ENCODE results near the gene TRIM31. TPM values are rescaled to one million over a fixed set of nuclear protein-coding genes. Genes with fewer than 3 reads are reported as not detected.

Gene TRIM31
- total RNA-seq, 2 donors from 2014 or later = not detected

DNA sequence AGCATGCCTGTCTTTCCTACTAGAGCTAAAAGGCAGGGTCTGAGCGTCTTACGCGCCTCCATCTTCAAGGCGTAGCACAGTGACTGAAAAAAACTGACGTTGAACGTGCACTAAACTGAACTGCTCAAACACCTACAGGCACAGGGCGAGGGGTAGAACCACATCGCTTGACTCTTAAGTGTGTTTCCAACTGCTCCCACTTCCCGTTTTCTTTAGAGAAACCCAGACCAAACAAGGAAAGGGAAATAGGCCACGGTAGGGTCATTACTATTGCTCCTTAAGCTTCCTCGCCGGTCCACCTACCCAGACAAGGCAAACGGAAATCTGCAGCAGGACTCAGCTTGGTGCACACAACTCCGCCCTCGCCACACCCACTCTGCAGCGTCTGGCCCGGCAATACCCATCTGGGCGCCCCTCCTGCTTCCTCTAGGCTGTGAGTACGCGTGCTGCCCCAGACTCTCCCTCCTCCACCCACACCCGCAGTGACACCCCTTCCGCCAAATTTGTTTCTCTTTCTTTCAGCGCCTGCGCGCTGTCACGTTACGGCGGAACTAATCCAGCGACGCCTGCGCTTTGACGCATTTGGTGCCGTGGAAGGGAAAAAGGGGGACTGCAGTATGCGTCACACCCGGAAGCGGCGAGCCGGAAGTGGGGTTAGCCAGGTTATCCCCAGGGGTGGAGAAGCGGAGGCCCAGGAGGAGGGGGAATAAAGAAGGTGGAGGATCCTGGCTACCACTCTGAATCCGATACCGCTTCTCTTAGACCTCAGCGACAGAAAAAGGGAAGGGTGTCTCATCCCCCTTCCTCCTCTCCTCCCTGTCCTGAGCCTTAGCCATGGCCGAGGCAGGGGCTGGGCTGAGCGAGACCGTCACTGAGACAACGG, 46.1 kb downstream of the TRIM31 start, which contains the start of gene PPP1R11:
TSS of gene PPP1R11 (plus strand) at position 622 of the 883 bp plus-strand sequence. CDS start at position 835, 213 bp downstream.
- Histone ChIP-seq H3K36me3 (ENCODE audit: control insufficient read depth, insufficient read depth, low read length) (peaks cover 15% of the 10 kb centered on the region), H3K27me3 (ENCODE audit: control insufficient read depth, insufficient read depth, low read length, poor library complexity, severe bottlenecking) (peaks cover 24% of the 10 kb centered on the region), H3K9me3 (ENCODE audit: control insufficient read depth, low read length) (no peaks in the 10 kb centered on the region), H3K4me3 (ENCODE audit: low read length) (peak within 1 kb of the TSS; percentile 89), H3K4me1 (ENCODE audit: control insufficient read depth, insufficient read depth, low read length) (no peaks in the 10 kb centered on the region), H3K9ac (ENCODE audit: extremely low read depth, low read length, poor library complexity, severe bottlenecking) (peak within 1 kb of the TSS; percentile 45), H3K27ac (ENCODE audit: low read depth, low read length) (peak within 1 kb of the TSS; percentile 90)
- Mint-ChIP-seq H3K9me3 (no peaks in the 10 kb centered on the region), H3K27ac (peak within 1 kb of the TSS; percentile 97), H3K4me3 (peak within 1 kb of the TSS; percentile 80), H3K36me3 (ENCODE audit: low read depth) (peaks cover 12% of the 10 kb centered on the region), H3K27me3 (ENCODE audit: insufficient read depth) (peaks cover 26% of the 10 kb centered on the region), H3K4me1 (peaks cover 17% of the 10 kb centered on the region)
- peak; percentile 99 for DNase-seq
- WGBS, 2 experiments (ENCODE audit: insufficient coverage in 1 of 2, insufficient read length in 1 of 2) = 2 to 5% methylated on average over 17 to 46 of the region's 46 CpGs
- TF ChIP-seq, protein P1, sequence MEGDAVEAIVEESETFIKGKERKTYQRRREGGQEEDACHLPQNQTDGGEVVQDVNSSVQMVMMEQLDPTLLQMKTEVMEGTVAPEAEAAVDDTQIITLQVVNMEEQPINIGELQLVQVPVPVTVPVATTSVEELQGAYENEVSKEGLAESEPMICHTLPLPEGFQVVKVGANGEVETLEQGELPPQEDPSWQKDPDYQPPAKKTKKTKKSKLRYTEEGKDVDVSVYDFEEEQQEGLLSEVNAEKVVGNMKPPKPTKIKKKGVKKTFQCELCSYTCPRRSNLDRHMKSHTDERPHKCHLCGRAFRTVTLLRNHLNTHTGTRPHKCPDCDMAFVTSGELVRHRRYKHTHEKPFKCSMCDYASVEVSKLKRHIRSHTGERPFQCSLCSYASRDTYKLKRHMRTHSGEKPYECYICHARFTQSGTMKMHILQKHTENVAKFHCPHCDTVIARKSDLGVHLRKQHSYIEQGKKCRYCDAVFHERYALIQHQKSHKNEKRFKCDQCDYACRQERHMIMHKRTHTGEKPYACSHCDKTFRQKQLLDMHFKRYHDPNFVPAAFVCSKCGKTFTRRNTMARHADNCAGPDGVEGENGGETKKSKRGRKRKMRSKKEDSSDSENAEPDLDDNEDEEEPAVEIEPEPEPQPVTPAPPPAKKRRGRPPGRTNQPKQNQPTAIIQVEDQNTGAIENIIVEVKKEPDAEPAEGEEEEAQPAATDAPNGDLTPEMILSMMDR (conservative IDR thresholded peaks at IDR 0.05) = no peak

DNA sequence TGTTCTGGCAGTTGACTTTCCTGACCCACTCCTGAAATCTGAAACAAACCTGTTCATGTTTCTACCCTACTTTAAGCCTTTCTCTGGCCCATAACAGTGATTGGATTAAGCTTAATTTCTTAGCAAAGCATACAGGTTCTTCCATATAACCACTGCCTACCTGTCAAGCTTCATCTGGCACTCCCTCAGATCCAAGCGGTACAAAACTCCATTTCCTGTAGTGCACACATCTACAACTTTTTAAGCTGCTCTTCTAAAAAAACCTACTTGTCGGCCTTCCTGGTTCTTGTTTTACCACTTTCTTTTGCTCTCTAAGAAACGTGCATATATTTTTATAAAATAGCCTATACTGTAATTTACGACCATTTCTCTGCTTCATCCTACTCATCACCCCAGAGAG, 46.8 kb downstream of the TRIM31 start:
- peaks cover 13% of the 10 kb centered on the region for H3K4me1 Mint-ChIP-seq
- peak overlapping the region; percentile 29 for H3K9ac ChIP-seq (ENCODE audit: extremely low read depth, low read length, poor library complexity, severe bottlenecking)
- TF ChIP-seq, protein P1 (conservative IDR thresholded peaks at IDR 0.05) = no peak
- H3K27ac ChIP-seq (ENCODE audit: low read depth, low read length) = peak overlapping the region; percentile 86
- peak overlapping the region; percentile 80 for H3K4me3 Mint-ChIP-seq
- DNase-seq = no peak
- WGBS, 2 experiments (ENCODE audit: insufficient coverage in 1 of 2, insufficient read length in 1 of 2) = 45 to 65% methylated on average over 2 to 4 of the region's 4 CpGs
- H3K36me3 Mint-ChIP-seq (ENCODE audit: low read depth) = peaks cover 12% of the 10 kb centered on the region
- peaks cover 20% of the 10 kb centered on the region for H3K27me3 Mint-ChIP-seq (ENCODE audit: insufficient read depth)
- H3K27me3 ChIP-seq (ENCODE audit: control insufficient read depth, insufficient read depth, low read length, poor library complexity, severe bottlenecking) = peaks cover 16% of the 10 kb centered on the region
- H3K4me3 ChIP-seq (ENCODE audit: low read length) = peak overlapping the region; percentile 89
- H3K4me1 ChIP-seq (ENCODE audit: control insufficient read depth, insufficient read depth, low read length) = no peaks in the 10 kb centered on the region
- peaks cover 15% of the 10 kb centered on the region for H3K36me3 ChIP-seq (ENCODE audit: control insufficient read depth, insufficient read depth, low read length)
- H3K9me3 Mint-ChIP-seq = no peaks in the 10 kb centered on the region
- peak overlapping the region; percentile 97 for H3K27ac Mint-ChIP-seq
- no peaks in the 10 kb centered on the region for H3K9me3 ChIP-seq (ENCODE audit: control insufficient read depth, low read length)

DNA sequence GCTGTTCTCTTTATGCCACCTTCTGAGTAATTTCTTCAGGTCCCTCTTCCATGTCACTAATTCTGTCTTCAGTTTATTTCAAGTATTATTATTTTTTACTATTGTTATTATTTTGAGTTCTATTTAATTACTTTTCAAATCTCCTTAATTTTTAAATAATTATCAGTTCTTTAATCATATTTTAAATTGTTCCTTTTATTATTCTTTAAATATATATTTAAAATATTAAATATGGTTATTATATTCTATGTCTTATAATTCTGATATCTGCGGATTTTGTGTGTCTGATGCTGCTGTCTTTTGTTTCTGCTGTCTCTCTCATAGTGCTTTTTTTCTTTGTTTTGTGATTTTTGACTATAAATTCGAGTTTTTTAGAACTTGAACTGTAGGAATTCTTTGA, 49.6 kb downstream of the TRIM31 start:
- Mint-ChIP-seq H3K27ac (no peak overlapping the region), H3K4me3 (no peak overlapping the region), H3K9me3 (no peaks in the 10 kb centered on the region), H3K27me3 (ENCODE audit: insufficient read depth) (no peaks in the 10 kb centered on the region), H3K4me1 (peaks cover 18% of the 10 kb centered on the region), H3K36me3 (ENCODE audit: low read depth) (peaks cover 11% of the 10 kb centered on the region)
- H3K36me3 ChIP-seq (ENCODE audit: control insufficient read depth, insufficient read depth, low read length) = peaks cover 9% of the 10 kb centered on the region
- H3K4me3 ChIP-seq (ENCODE audit: low read length) = no peak overlapping the region
- H3K4me1 ChIP-seq (ENCODE audit: control insufficient read depth, insufficient read depth, low read length) = peaks cover 2% of the 10 kb centered on the region
- no peaks in the 10 kb centered on the region for H3K9me3 ChIP-seq (ENCODE audit: control insufficient read depth, low read length)
- no peaks in the 10 kb centered on the region for H3K27me3 ChIP-seq (ENCODE audit: control insufficient read depth, insufficient read depth, low read length, poor library complexity, severe bottlenecking)
- H3K27ac ChIP-seq (ENCODE audit: low read depth, low read length) = no peak overlapping the region
- WGBS, 2 experiments (ENCODE audit: insufficient coverage in 1 of 2, insufficient read length in 1 of 2) = 95% methylated on average over 2 of the region's 2 CpGs; no CpG with 5 or more reads in 1 of the 2 experiments
- TF ChIP-seq, protein P1 (conservative IDR thresholded peaks at IDR 0.05) = no peak
- DNase-seq = no peak
- no peak overlapping the region for H3K9ac ChIP-seq (ENCODE audit: extremely low read depth, low read length, poor library complexity, severe bottlenecking)

All from endodermal cell (in vitro differentiated cells).